ENCODE results near the gene NUDT22. TPM values are rescaled to one million over a fixed set of nuclear protein-coding genes. Genes with fewer than 3 reads are reported as not detected.

The NUDT22 gene
- total and polyA plus RNA-seq, 2 of the 8 experiments (the other 6 are each of a cell fraction or from before 2014, with no cell fraction given), result 43.4 to 69.0 TPM

GRCh38 chr11:64245797-64246620, 19.9 kb downstream of the NUDT22 start:
- Histone ChIP-seq H3K14ac (ENCODE audit: insufficient read length) (no peak overlapping the region), H3K9ac (replicated peaks in 1 of 4; ENCODE audit: extremely low read depth in 1 of 4, low read depth in 3 of 4, low read length in 3 of 4) (peak overlapping the region; percentile 66 to 74 (median 71)), H3K56ac (replicated peaks; ENCODE audit: insufficient read length, low read depth, low read length) (peak overlapping the region; percentile 95), H3K4ac (replicated peaks; ENCODE audit: insufficient read length, low read depth, low read length) (peak overlapping the region; percentile 63), H3K27ac (ENCODE audit: low read depth, low read length) (peak overlapping the region; percentile 61), H3K79me2 (ENCODE audit: control insufficient read depth in 1 of 2, insufficient read depth in 2 of 2, low read length in 2 of 2) (peaks cover 6 to 21% of the 10 kb centered on the region in 2 experiments; a peak in 3 of 4 replicates), H2AK5ac (ENCODE audit: low read depth, low read length) (peak overlapping the region; percentile 67; the same call in 1 of the 2 replicates), H3K79me1 (ENCODE audit: low read depth, low read length) (peaks cover 6% of the 10 kb centered on the region), H3K23ac (ENCODE audit: insufficient read length) (no peak overlapping the region), H4K20me1 (replicated peaks in 1 of 2; ENCODE audit: control insufficient read depth in 1 of 2, insufficient read depth in 2 of 2, low read length in 2 of 2) (peaks cover 0 to 13% of the 10 kb centered on the region in 2 experiments), H3K18ac (ENCODE audit: extremely low read depth, low read length) (peak overlapping the region; percentile 78), H2BK12ac (ENCODE audit: low read depth, low read length) (peak overlapping the region; percentile 84; the same call in 1 of the 2 replicates), H3K4me2 (ENCODE audit: insufficient read depth in 1 of 2, low read depth in 2 of 2, low read length in 2 of 2) (peak overlapping the region; percentile 71 to 73), H2BK20ac (ENCODE audit: low read length) (no peak overlapping the region), H3K27me3 (replicated peaks in 1 of 4; ENCODE audit: control insufficient read depth in 3 of 4, extremely low read depth in 1 of 4, insufficient read depth in 3 of 4, low read length in 3 of 4) (no peaks in the 10 kb centered on the region), H4K8ac (ENCODE audit: extremely low read depth, insufficient read depth, low read length) (peak overlapping the region; percentile 75), H3K23me2 (ENCODE audit: low read depth, low read length) (peaks cover 17% of the 10 kb centered on the region), H2BK15ac (ENCODE audit: low read length) (peak overlapping the region; percentile 92; the same call in 1 of the 2 replicates), H2AFZ (ENCODE audit: low read length) (no peak overlapping the region), H2BK120ac (replicated peaks; ENCODE audit: low read depth, low read length) (peak overlapping the region; percentile 18), H4K5ac (ENCODE audit: insufficient read length, low read depth, low read length) (peak overlapping the region; percentile 70), H2BK5ac (ENCODE audit: low read depth, low read length) (peak overlapping the region; percentile 90; the same call in 1 of the 2 replicates), H3K4me3 (ENCODE audit: extremely low read depth in 1 of 4, insufficient read depth in 2 of 4, low read depth in 3 of 4, low read length in 4 of 4) (peak overlapping the region; percentile 56 to 99 (median 90)), H3K9me3 (ENCODE audit: insufficient read depth in 2 of 2, low read depth in 1 of 2, low read length in 1 of 2) (no peaks in the 10 kb centered on the region), H3K36me3 (ENCODE audit: control insufficient read depth in 2 of 4, insufficient read depth in 4 of 4, low read length in 3 of 4) (peaks cover 0 to 17% (median 4%) of the 10 kb centered on the region in 4 experiments; a peak in 4 of 8 replicates), H4K91ac (replicated peaks; ENCODE audit: insufficient read length, low read length) (peak overlapping the region; percentile 79), H3K4me1 (replicated peaks in 1 of 4; ENCODE audit: control insufficient read depth in 3 of 4, insufficient read depth in 4 of 4, low read length in 3 of 4) (peaks cover 0 to 48% (median 35%) of the 10 kb centered on the region in 4 experiments; a peak in 6 of 7 replicates)
- 4% methylated on average over 29 of the region's 46 CpGs; no CpG with 5 or more reads in 1 of the 2 experiments for WGBS, 2 experiments (ENCODE audit: extremely low coverage in 1 of 2, insufficient coverage in 1 of 2, insufficient read length in 1 of 2, insufficient replicate concordance in 2 of 2, low coverage in 1 of 2, low lambda C conversion rate in 2 of 2, missing lambda C conversion rate in 1 of 2)
- FAIRE-seq, result no peak
- POLR2A ChIA-PET (ENCODE audit: partially characterized antibody), result interaction anchor here (0.6 to 13.1 kb wide), 19 partner anchors 9 to 366 kb away, joined by 3 to 352 read pairs (median 6); partner anchors contain the start of genes BAD, DNAJC4, FERMT3 and GPR137
- DNase-seq (ENCODE audit: low read depth in 1 of 2, low spot score in 2 of 2), result no peak
- CTCF ChIA-PET (ENCODE audit: partially characterized antibody), result interaction anchor here (1.0 to 10.0 kb wide), 11 partner anchors 8 to 111 kb away, joined by 3 to 102 read pairs (median 7); partner anchors contain the start of genes CATSPERZ, ESRRA, FERMT3 and NUDT22
- no peak for TF ChIP-seq CEBPB (IDR thresholded peaks at IDR 0.05; ENCODE audit: low read depth, low read length)
- TF ChIP-seq PHF8 (conservative IDR thresholded peaks at IDR 0.05; ENCODE audit: low read depth, low read length), result peak; percentile 44
- TF ChIP-seq EP300 (IDR thresholded peaks at IDR 0.05; ENCODE audit: borderline replicate concordance in 1 of 2, low read depth in 2 of 2, low read length in 2 of 2), result no peak
- peak in 1 of 2 experiments; percentile 4; a peak in 2 of 3 replicates for TF ChIP-seq POLR2A (IDR thresholded peaks at IDR 0.05; ENCODE audit: control extremely low read depth in 1 of 2, low read depth in 2 of 2, low read length in 2 of 2)
- 0 out of 2 replicates have a peak, but pooled peaks have one; percentile 2 for TF ChIP-seq TEAD4 (IDR thresholded peaks at IDR 0.05; ENCODE audit: low read depth, low read length)
- no peak for TF ChIP-seq ZNF274 (IDR thresholded peaks at IDR 0.05; ENCODE audit: borderline replicate concordance, extremely low read depth, low read length)
- no peak for TF ChIP-seq SIRT6 (IDR thresholded peaks at IDR 0.05; ENCODE audit: low read length)
- TF ChIP-seq SIN3A (conservative IDR thresholded peaks at IDR 0.05 in 1 of 2, IDR thresholded peaks at IDR 0.05 in 1 of 2; ENCODE audit: low read depth in 1 of 2, low read length in 2 of 2), result 0 out of 4 replicates have a peak, but pooled peaks of 1 of the 2 experiments have one; percentile 32
- no peak for TF ChIP-seq TAF7 (optimal IDR thresholded peaks at IDR 0.05; ENCODE audit: borderline replicate concordance, low read depth, low read length)
- TF ChIP-seq MAX (IDR thresholded peaks at IDR 0.05), result 0 out of 2 replicates have a peak, but pooled peaks have one; percentile 5

Measured in H1 (cell line).